ENCODE measurements around the gene GEMIN5. TPM values are rescaled to one million over a fixed set of nuclear protein-coding genes. Genes with fewer than 3 reads are reported as not detected.

GEMIN5 gene
- total and polyA plus RNA-seq, 2 of the 13 experiments (the other 11 are each of a cell fraction or from before 2014, with no cell fraction given) = 6.6 to 28.6 TPM

GRCh38 chr5:154842689-154843530 is 95.1 kb downstream of the GEMIN5 start (continued):
- TF ChIP-seq, protein P1, sequence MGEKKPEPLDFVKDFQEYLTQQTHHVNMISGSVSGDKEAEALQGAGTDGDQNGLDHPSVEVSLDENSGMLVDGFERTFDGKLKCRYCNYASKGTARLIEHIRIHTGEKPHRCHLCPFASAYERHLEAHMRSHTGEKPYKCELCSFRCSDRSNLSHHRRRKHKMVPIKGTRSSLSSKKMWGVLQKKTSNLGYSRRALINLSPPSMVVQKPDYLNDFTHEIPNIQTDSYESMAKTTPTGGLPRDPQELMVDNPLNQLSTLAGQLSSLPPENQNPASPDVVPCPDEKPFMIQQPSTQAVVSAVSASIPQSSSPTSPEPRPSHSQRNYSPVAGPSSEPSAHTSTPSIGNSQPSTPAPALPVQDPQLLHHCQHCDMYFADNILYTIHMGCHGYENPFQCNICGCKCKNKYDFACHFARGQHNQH (CRISPR knock-in tag; IDR thresholded peaks at IDR 0.05) = peak; percentile 89
- TF ChIP-seq NR1H2 (CRISPR knock-in tag; IDR thresholded peaks at IDR 0.05; ENCODE audit: borderline replicate concordance, low read depth) (no peak), ZNF709 (CRISPR knock-in tag; IDR thresholded peaks at IDR 0.05) (no peak), RBM22 (optimal IDR thresholded peaks at IDR 0.05; ENCODE audit: low read length) (no peak), NR3C1 (CRISPR knock-in tag; IDR thresholded peaks at IDR 0.05) (no peak), RXRB (CRISPR knock-in tag; IDR thresholded peaks at IDR 0.05; ENCODE audit: borderline replicate concordance) (peak; percentile 91), SATB2 (CRISPR knock-in tag; IDR thresholded peaks at IDR 0.05) (no peak), ZNF431 (CRISPR knock-in tag; IDR thresholded peaks at IDR 0.05; ENCODE audit: borderline replicate concordance, low read depth) (0 out of 2 replicates have a peak, but pooled peaks have one; percentile 21), ZBTB25 (CRISPR knock-in tag; IDR thresholded peaks at IDR 0.05) (peak; percentile 85), THAP11 (CRISPR knock-in tag; IDR thresholded peaks at IDR 0.05) (peak; percentile 48; the same call in 1 of the 2 replicates), POLR2AphosphoS2 (IDR thresholded peaks at IDR 0.05; ENCODE audit: low read depth, low read length) (no peak), ZNF83 (CRISPR knock-in tag; IDR thresholded peaks at IDR 0.05; ENCODE audit: borderline replicate concordance) (no peak), ZNF451 (CRISPR knock-in tag; IDR thresholded peaks at IDR 0.05) (no peak), ZFY (CRISPR knock-in tag; IDR thresholded peaks at IDR 0.05) (0 out of 2 replicates have a peak, but pooled peaks have one; percentile 7), EZH2 (conservative IDR thresholded peaks at IDR 0.05; ENCODE audit: low read depth, low read length) (no peak), ZFX (CRISPR knock-in tag; IDR thresholded peaks at IDR 0.05; ENCODE audit: low read depth) (no peak), ZMYM3 (CRISPR knock-in tag; IDR thresholded peaks at IDR 0.05) (peak; percentile 44; the same call in 1 of the 2 replicates), FLYWCH1 (CRISPR knock-in tag; IDR thresholded peaks at IDR 0.05) (no peak), SMAD9 (CRISPR knock-in tag; IDR thresholded peaks at IDR 0.05) (no peak), ZIK1 (CRISPR knock-in tag; IDR thresholded peaks at IDR 0.05; ENCODE audit: borderline replicate concordance, low read depth) (no peak)
- TF ChIP-seq, protein P2, sequence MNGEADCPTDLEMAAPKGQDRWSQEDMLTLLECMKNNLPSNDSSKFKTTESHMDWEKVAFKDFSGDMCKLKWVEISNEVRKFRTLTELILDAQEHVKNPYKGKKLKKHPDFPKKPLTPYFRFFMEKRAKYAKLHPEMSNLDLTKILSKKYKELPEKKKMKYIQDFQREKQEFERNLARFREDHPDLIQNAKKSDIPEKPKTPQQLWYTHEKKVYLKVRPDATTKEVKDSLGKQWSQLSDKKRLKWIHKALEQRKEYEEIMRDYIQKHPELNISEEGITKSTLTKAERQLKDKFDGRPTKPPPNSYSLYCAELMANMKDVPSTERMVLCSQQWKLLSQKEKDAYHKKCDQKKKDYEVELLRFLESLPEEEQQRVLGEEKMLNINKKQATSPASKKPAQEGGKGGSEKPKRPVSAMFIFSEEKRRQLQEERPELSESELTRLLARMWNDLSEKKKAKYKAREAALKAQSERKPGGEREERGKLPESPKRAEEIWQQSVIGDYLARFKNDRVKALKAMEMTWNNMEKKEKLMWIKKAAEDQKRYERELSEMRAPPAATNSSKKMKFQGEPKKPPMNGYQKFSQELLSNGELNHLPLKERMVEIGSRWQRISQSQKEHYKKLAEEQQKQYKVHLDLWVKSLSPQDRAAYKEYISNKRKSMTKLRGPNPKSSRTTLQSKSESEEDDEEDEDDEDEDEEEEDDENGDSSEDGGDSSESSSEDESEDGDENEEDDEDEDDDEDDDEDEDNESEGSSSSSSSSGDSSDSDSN (CRISPR knock-in tag; IDR thresholded peaks at IDR 0.05) = peak; percentile 25; the same call in 1 of the 2 replicates
- TF ChIP-seq, protein P3, sequence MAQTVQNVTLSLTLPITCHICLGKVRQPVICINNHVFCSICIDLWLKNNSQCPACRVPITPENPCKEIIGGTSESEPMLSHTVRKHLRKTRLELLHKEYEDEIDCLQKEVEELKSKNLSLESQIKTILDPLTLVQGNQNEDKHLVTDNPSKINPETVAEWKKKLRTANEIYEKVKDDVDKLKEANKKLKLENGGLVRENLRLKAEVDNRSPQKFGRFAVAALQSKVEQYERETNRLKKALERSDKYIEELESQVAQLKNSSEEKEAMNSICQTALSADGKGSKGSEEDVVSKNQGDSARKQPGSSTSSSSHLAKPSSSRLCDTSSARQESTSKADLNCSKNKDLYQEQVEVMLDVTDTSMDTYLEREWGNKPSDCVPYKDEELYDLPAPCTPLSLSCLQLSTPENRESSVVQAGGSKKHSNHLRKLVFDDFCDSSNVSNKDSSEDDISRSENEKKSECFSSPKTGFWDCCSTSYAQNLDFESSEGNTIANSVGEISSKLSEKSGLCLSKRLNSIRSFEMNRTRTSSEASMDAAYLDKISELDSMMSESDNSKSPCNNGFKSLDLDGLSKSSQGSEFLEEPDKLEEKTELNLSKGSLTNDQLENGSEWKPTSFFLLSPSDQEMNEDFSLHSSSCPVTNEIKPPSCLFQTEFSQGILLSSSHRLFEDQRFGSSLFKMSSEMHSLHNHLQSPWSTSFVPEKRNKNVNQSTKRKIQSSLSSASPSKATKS (CRISPR knock-in tag; IDR thresholded peaks at IDR 0.05) = peak; percentile 51; the same call in 1 of the 2 replicates

All from HepG2 (cell line).